GM18858 (cell line): Measurements from ENCODE around the gene TOMM6.

ENCODE experiments used
- ATAC-seq: cut with Tn5 transposase; IDR thresholded peaks from one replicate; pipeline ENCODE4 v1.9.1; 2021; ENCODE audit not compliant: unreplicated experiment

Gene TOMM6

GRCh38 chr6:41787219-41787917 lies at the start of gene TOMM6:
Gene TOMM6 (plus strand): TSS chr6:41787694. CDS start chr6:41787698, 4 bp downstream.
- ATAC-seq, result peak; percentile 59

GRCh38 chr6:41739041-41739440 lies 48.5 kb upstream of the TOMM6 start:
- no peak for ATAC-seq

GRCh38 chr6:41740366-41741162 lies 46.9 kb upstream of the TOMM6 start:
- no peak for ATAC-seq

- ATAC-seq, result no peak
These were observed 45.6 kb upstream of the TOMM6 start for GRCh38 chr6:41741625-41742490.

- ATAC-seq, result no peak
These were observed 43.9 kb upstream of the TOMM6 start for GRCh38 chr6:41743406-41744235.

DNA sequence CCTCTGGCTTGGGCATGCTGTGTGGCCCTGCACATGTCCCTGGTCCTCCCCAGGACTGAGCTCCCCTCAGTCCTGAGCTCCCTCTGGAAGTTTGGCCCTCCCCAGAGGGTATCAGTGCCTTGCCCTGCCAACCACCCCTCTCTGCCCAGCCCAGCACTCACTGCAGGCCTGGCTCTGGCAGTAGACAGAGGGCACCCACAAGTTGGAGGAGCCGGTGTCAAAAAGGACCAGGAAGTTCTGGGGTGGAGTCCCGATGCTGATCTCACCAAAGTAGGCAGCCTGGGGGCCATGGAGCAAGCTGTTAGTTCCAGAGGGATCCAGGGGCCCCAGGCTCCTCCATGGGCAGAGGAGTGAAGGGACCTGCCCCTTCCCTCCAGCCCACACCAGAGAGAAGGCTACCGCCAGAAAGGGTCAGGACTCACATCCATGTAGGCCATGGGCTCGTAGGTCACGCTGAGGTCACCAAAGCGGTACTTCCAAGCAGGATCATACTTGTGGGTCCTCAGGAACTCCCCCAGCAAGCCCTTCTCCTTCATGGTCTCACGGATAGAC lies 43.2 kb upstream of the TOMM6 start:
- no peak for ATAC-seq

GRCh38 chr6:41746107-41746506 lies 41.4 kb upstream of the TOMM6 start:
- ATAC-seq, result no peak

DNA sequence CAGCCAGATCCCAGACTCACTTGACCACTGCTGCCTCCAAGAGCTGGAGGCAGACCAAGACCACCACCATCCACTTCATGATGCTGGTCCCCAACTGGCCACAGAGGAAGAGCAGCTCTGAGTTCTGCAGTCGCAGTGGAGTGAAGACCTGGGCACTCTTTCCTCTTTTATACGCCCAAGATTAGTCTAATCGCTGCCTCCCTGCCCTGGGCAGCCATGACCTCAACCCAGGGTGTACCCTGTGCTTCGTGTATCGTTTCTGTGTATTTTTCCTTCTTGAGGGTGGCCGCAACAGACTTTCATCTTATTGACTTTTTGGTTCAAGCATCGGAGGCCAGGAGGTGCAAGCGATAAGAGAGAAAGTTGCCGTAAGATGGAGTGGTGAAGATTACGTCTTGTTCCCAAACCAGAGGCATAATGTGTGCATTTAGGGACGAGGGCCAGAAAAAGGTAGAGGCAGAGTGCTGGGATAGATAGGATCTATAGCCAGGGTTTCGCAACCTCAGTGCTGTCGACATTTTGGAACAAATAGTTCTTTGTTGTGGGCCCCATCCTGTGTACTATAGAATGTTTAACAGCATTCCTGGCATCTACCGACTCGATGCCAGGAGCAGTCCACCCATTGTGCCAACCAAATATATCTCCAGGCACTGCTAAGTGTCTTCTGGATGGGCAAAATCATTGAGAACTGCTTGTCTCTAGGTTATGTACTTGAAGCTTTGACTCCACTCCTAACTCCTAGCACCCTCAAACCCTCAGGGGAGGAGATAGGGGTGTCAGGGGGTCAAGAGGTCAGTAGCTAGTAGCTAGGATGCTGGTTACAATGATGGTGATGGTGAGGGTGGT lies 40.0 kb upstream of the TOMM6 start, which contains the start of gene PGC:
PGC (minus strand) TSS at position 142 of the 846 bp plus-strand sequence; CDS start at position 79, 63 bp downstream.
- ATAC-seq, result no peak

DNA sequence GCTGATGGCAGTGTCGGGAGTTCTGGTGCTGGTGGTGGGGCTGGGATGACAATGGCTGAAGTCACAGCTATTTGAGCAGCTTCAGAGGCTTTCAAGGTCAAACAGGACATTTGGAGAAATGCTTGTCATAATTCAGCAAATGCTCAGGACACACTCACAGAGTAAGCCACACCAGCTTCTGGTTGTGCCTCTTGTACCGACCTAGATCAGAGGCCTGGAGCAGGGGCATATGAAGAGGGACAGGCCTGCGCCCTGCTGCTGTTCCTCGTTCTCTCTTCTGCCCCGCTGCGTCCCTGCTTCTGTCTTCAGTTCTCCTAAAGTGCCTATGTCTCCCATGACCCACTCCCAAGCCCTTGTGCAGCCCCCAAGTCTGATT lies 39.4 kb upstream of the TOMM6 start:
- no peak for ATAC-seq

- no peak for ATAC-seq
These were observed 39.0 kb upstream of the TOMM6 start for GRCh38 chr6:41748542-41748941.

- ATAC-seq, result no peak
These were observed 37.1 kb upstream of the TOMM6 start for GRCh38 chr6:41750374-41750773.

GRCh38 chr6:41755895-41756294 lies 31.6 kb upstream of the TOMM6 start:
- no peak for ATAC-seq

DNA sequence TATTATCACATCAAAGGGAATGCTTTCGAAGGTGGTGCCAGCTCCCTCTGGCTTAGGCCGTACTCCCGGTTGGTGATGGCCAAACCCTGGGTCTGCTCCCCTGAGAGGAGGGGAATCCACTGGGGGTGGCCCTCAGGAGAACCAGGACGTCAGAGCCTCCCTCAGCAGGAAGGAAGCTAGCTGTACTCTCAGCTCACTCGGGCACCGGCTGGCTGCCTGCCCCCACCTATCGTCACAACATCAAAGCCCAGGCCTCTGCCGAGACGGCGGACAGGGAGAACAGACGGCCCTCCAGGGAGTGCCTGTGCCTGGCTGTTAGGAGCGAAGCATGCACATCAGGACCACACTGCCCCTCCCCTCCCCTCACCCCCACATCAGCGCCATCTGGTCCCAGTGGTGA lies 31.1 kb upstream of the TOMM6 start:
- ATAC-seq, result no peak

DNA sequence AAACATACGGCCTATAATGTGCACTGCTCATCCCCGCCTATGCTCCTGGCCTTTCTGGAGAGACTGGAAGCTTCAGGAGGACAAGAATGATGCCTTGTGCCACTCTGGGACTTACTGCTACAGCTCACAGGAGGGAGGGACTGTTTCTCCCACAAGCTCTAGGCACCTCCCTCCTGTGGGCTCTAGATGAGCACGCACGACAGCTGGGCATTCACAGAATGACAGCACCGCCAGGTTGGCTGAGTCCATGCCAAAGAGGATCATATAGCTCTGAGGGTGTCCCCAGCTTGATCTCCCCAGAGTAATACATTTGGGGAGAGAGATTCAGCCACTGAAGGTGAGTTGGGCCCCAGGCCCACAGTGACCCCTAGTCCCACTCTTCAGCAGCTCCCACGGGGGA lies 30.2 kb upstream of the TOMM6 start:
- ATAC-seq, result no peak

- ATAC-seq, result no peak
These were observed 29.4 kb upstream of the TOMM6 start for GRCh38 chr6:41757931-41758640.

DNA sequence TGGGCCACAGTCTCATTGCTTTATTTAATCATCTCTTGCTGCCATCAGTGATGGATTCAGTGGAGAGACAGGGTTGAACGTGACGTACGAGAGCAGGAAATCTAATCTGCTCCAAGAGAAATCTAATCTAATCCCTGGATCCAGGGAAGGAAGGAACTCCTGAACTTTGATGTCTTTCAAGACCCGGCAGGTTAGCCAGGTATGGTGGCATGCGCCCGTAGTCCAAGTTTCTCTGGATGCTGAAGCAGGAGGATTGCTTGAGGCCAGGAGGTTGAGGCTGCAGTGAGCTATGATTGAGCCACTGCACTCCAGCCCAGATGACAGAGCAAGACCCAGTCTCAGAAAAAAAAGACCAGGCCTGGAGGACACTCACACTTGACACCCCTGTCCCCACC lies 28.9 kb upstream of the TOMM6 start:
- ATAC-seq, result no peak

GRCh38 chr6:41759106-41759904 lies 28.2 kb upstream of the TOMM6 start:
- ATAC-seq, result no peak
